Measurements from ENCODE around the gene SENP7. TPM values are rescaled to one million over a fixed set of nuclear protein-coding genes. Genes with fewer than 3 reads are reported as not detected.
"Not testable (repeated sequence)": the region's sequence is repeated elsewhere in the genome, so short reads cannot be mapped to it uniquely, and the experiment has no call there.

SENP7 gene
- total and polyA plus RNA-seq, 11 donors = 5.3 to 12.0 (median 8.2) TPM

GRCh38 chr3:101311676-101312075 lies 201.3 kb downstream of the SENP7 start:
- no peak for ATAC-seq
- H3K4me1 ChIP-seq = peaks cover 0 to 6% (median 0%) of the 10 kb centered on the region in 12 donors
- TF ChIP-seq CTCF (IDR thresholded peaks at IDR 0.05) (no peak), POLR2A (IDR thresholded peaks at IDR 0.05) (no peak)
- H3K36me3 ChIP-seq = no peaks in the 10 kb centered on the region
- H3K27me3 ChIP-seq = no peaks in the 10 kb centered on the region
- peaks cover 0 to 20% (median 6%) of the 10 kb centered on the region in 12 donors for H3K9me3 ChIP-seq
- no peak overlapping the region for H3K27ac ChIP-seq
- DNase-seq = no peak
- WGBS, 4 donors = 55 to 60% (median 59%) methylated on average over 2 of the region's 2 CpGs
- intact Hi-C loops (cut with DNase I) = no loop called here
- no peak overlapping the region for H3K4me3 ChIP-seq

GRCh38 chr3:101310978-101311375 lies 202.0 kb downstream of the SENP7 start:
- no peak overlapping the region for H3K4me3 ChIP-seq
- DNase-seq = no peak
- intact Hi-C loops (cut with DNase I) = no loop called here
- H3K27ac ChIP-seq = no peak overlapping the region
- no peaks in the 10 kb centered on the region for H3K27me3 ChIP-seq
- no peaks in the 10 kb centered on the region for H3K36me3 ChIP-seq
- peaks cover 0 to 6% (median 0%) of the 10 kb centered on the region in 12 donors for H3K4me1 ChIP-seq
- no peak for ATAC-seq
- TF ChIP-seq CTCF (IDR thresholded peaks at IDR 0.05) = no peak
- no peak for TF ChIP-seq POLR2A (IDR thresholded peaks at IDR 0.05)
- peaks cover 0 to 20% (median 6%) of the 10 kb centered on the region in 12 donors for H3K9me3 ChIP-seq

- H3K27me3 ChIP-seq; H3K4me3 ChIP-seq; H3K36me3 ChIP-seq; intact Hi-C loops (cut with DNase I); H3K27ac ChIP-seq; H3K4me1 ChIP-seq; ATAC-seq; DNase-seq: not testable (repeated sequence)
- H3K9me3 ChIP-seq = peaks cover 0 to 20% (median 6%) of the 10 kb centered on the region in 12 donors
Measured at GRCh38 chr3:101308147-101308772, 204.8 kb downstream of the SENP7 start.

GRCh38 chr3:101303836-101304235 lies 209.2 kb downstream of the SENP7 start:
- no peaks in the 10 kb centered on the region for H3K36me3 ChIP-seq
- no peak for TF ChIP-seq POLR2A (IDR thresholded peaks at IDR 0.05)
- no peak for TF ChIP-seq CTCF (IDR thresholded peaks at IDR 0.05)

More at GRCh38 chr3:101303836-101304235, 209.2 kb downstream of the SENP7 start:
- Histone ChIP-seq H3K4me3 (no peak overlapping the region), H3K27ac (no peak overlapping the region), H3K4me1 (no peaks in the 10 kb centered on the region), H3K27me3 (no peaks in the 10 kb centered on the region), H3K9me3 (peaks cover 0 to 16% (median 6%) of the 10 kb centered on the region in 12 donors)
- DNase-seq = no peak
- ATAC-seq = no peak
- intact Hi-C loops (cut with DNase I) = no loop called here

Data from heart left ventricle (tissue), 16 donors.